Peyer's patch (tissue), 4 donors: ENCODE measurements around the gene ZGPAT. TPM values are rescaled to one million over a fixed set of nuclear protein-coding genes. Genes with fewer than 3 reads are reported as not detected.

Experiments used
- DNase-seq, 3 donors: peaks; one replicate each; pipeline ENCODE4 v3.0.0-alpha.2; 2017 to 2019
- H3K27ac ChIP-seq, 4 donors: fragments of 200-600 bp; sonication (generic); one replicate each; pipeline ENCODE4 v1.5.1; 2016 to 2019
- H3K27me3 ChIP-seq, 2 donors: fragments of 200-600 bp; sonication (generic); one replicate each; pipeline ENCODE4 v1.5.1; 2019
- H3K36me3 ChIP-seq, 3 donors: fragments of 200-600 bp; sonication (generic); one replicate each; pipeline ENCODE4 v1.5.1; 2016 to 2019
- H3K4me1 ChIP-seq, 4 donors: fragments of 200-600 bp; sonication (generic); one replicate each; pipeline ENCODE4 v1.5.1; 2016 to 2019
- H3K4me3 ChIP-seq, 4 donors: fragments of 200-600 bp; sonication (generic); 1 replicate in 3 of 4; 2 replicates in 1 of 4; pipeline ENCODE4 v1.5.1; 2016 to 2019; ENCODE audit warnings: mild to moderate bottlenecking in 1 of 4
- H3K9me3 ChIP-seq, 4 donors: fragments of 200-600 bp; sonication (generic); one replicate each; pipeline ENCODE4 v1.5.1; 2016 to 2019; ENCODE audit warnings: mild to moderate bottlenecking in 1 of 4
- POLR2A ChIP-seq, 2 donors: fragments of 450-650 bp; IDR thresholded peaks; one replicate each; pipeline ENCODE4 v1.5.1; 2017; ENCODE audit warnings: antibody characterized with exemption in 2 of 2, mild to moderate bottlenecking in 2 of 2, moderate library complexity in 2 of 2
- total RNA-seq, 4 donors: library from RNA; depleted of rRNA; stranded (reverse); fragments of >200 nt; gene quantifications; one replicate each; pipeline ENCODE4 v1.1.0, GENCODE V29; 2016
- TF ChIP-seq, protein P1 (sequence below), 6 experiments: fragments of 450-650 bp in 4 of 6; fragments of 200-600 bp in 2 of 6; sonication (generic) in 1 of 6; IDR thresholded peaks; one replicate each; pipeline ENCODE4 v1.5.1; 2017 to 2019; ENCODE audit warnings: antibody characterized with exemption in 6 of 6, mild to moderate bottlenecking in 3 of 6, moderate library complexity in 1 of 6

The ZGPAT gene
- total RNA-seq, 4 donors from 2014 or later = 48.9 to 67.7 (median 54.7) TPM

DNA sequence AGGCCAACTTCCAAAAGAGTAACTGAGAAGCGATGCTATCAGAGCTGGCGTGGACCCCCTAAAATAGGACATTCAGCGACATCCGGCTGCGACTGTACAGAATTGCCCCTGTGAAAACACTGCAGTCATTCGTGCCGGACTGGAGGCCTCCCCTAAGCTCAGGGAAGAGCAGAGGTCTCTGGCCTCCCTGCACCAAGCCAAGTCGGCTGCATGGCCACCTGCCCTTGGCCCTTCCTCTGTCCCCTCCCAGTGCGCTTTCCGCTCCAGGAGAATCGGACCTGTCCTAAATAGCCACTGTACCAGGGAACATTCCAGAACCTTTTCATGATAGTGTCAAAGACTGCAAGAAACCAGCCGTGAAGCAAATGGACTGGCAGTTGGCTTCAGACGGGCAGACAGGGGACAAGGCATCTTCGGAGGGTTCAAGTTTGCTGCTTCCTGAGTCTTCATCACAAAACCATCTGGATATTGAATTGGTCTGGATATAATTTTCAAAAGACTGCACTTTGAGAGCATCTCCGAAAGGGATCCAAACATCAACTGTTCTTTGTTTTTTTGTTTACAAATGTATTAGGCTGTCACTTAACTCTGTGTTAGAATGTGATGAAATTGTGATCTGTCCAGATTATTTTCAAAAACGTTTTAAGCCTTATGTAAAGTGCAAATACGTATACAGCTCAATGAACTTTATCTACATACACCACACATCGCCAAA, 48.3 kb downstream of the ZGPAT start:
- TF ChIP-seq, protein P1, sequence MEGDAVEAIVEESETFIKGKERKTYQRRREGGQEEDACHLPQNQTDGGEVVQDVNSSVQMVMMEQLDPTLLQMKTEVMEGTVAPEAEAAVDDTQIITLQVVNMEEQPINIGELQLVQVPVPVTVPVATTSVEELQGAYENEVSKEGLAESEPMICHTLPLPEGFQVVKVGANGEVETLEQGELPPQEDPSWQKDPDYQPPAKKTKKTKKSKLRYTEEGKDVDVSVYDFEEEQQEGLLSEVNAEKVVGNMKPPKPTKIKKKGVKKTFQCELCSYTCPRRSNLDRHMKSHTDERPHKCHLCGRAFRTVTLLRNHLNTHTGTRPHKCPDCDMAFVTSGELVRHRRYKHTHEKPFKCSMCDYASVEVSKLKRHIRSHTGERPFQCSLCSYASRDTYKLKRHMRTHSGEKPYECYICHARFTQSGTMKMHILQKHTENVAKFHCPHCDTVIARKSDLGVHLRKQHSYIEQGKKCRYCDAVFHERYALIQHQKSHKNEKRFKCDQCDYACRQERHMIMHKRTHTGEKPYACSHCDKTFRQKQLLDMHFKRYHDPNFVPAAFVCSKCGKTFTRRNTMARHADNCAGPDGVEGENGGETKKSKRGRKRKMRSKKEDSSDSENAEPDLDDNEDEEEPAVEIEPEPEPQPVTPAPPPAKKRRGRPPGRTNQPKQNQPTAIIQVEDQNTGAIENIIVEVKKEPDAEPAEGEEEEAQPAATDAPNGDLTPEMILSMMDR (IDR thresholded peaks at IDR 0.05) = no peak
- no peak for TF ChIP-seq POLR2A (IDR thresholded peaks at IDR 0.05)
- no peaks in the 10 kb centered on the region for H3K9me3 ChIP-seq
- no peaks in the 10 kb centered on the region for H3K36me3 ChIP-seq
- no peak for DNase-seq
- H3K4me3 ChIP-seq = no peak overlapping the region
- no peaks in the 10 kb centered on the region for H3K4me1 ChIP-seq
- no peak overlapping the region for H3K27ac ChIP-seq
- no peaks in the 10 kb centered on the region for H3K27me3 ChIP-seq

DNA sequence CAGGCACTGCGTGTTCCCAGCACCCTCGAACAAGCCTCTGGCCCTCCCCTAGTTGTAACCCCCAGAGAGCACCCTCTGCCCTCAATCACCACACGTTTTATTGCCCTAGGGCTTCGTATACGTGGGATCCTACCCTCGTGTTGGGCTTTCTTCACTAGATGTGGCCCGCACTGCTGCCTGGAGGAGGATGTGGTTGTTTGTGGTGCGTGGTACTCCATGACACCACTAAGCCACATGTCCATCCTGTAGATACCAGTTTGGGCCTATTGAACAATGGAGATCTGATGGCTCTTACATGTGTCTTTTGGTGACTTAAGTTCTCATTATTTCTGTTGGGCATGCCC, 48.8 kb downstream of the ZGPAT start:
- Histone ChIP-seq H3K27me3 (no peaks in the 10 kb centered on the region), H3K4me3 (no peak overlapping the region), H3K36me3 (no peaks in the 10 kb centered on the region), H3K9me3 (no peaks in the 10 kb centered on the region), H3K27ac (no peak overlapping the region), H3K4me1 (no peaks in the 10 kb centered on the region)
- TF ChIP-seq, protein P1 (IDR thresholded peaks at IDR 0.05) = no peak
- TF ChIP-seq POLR2A (IDR thresholded peaks at IDR 0.05) = no peak
- DNase-seq = no peak

DNA sequence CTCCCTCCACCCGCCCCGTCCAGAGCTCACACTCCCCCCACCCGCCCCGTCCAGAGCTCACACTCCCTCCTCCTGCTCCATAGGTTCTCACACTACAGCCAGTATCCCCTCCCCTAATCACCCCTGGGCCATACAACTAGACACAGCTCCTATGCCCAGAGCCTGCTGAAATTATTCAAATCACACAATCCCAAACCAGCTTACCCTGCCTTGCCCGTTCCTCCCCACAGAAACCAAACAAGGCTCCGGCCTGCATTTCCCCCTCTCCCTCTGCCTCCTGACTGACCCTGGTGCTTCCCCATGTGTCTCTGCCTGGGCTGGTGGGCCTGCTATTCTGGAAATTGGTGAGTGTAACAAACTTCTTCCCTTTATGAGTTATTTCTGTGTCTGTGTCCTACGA, 50.3 kb downstream of the ZGPAT start:
- H3K36me3 ChIP-seq = no peaks in the 10 kb centered on the region
- no peaks in the 10 kb centered on the region for H3K4me1 ChIP-seq
- no peaks in the 10 kb centered on the region for H3K27me3 ChIP-seq
- H3K4me3 ChIP-seq = no peak overlapping the region
- no peak overlapping the region for H3K27ac ChIP-seq
- no peak for DNase-seq
- no peaks in the 10 kb centered on the region for H3K9me3 ChIP-seq
- no peak for TF ChIP-seq POLR2A (IDR thresholded peaks at IDR 0.05)

DNA sequence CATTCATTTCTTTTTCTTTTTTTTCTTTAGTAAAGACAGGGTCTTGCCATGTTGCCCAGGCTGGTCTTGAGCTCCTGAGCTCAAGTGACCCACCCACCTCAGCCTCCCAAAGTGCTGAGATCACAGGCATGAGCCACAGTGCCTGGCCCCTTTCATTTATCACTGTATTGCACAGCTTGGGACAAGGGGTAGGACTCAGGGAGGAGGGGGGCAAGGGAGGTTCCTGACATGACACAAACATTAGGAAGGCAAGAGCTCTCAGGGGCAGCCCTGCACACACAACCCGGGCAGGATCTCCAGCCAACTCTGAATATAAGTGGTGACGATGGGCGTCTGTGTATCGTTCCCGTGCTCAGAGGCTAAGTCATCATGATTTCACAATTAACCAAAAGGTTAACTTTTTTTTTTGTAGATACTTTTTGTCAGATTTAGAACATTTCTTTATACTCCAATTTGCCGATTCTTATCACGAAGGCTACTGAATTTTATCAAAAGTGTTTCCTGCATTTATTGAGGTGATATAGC, 51.6 kb downstream of the ZGPAT start:
- TF ChIP-seq, protein P1 (IDR thresholded peaks at IDR 0.05) = no peak
- no peak for TF ChIP-seq POLR2A (IDR thresholded peaks at IDR 0.05)
- Histone ChIP-seq H3K4me1 (no peaks in the 10 kb centered on the region), H3K4me3 (no peak overlapping the region), H3K36me3 (no peaks in the 10 kb centered on the region), H3K27ac (no peak overlapping the region), H3K27me3 (no peaks in the 10 kb centered on the region), H3K9me3 (no peaks in the 10 kb centered on the region)
- DNase-seq = no peak

DNA sequence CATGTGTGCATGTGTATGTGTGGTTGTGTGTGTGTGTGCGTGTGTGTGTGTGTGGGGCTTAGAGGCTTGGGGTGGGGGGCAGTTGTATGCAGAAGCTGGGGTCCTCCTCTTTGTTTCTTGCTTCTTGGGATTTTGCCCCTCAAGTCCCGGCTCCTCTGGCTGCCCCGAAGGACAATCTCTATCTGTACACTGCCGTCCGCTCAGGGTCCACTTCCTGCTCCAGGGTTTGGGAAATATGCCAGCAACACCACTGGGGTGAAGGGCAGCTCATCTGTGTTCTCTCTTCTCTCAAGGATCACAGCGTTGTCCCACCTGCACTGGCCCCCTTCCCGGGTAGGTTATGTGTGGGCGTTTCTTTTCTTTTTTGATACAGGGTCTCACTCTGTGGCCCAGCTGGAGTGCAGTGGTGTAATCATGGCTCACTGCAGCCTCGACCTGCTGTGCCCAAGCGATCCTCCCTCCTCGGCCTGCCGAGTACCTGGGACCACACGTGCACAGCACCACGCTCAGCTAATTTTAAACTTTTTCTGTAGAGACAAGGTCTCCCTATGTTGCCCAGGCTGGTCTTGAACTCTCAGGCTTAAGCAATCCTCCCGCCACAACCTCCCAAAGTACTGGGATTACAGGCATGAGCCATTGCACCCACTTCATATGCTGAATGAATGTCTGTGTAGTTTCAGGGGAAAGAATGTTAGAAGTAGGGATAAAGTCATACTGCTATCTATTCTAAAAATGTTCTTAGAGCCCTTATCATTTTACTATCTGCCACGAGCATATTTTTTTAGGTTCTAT, 57.4 kb downstream of the ZGPAT start:
- no peaks in the 10 kb centered on the region for H3K27me3 ChIP-seq
- H3K9me3 ChIP-seq = no peaks in the 10 kb centered on the region
- DNase-seq = no peak
- no peaks in the 10 kb centered on the region for H3K4me1 ChIP-seq
- H3K36me3 ChIP-seq = peaks cover 0 to 4% (median 0%) of the 10 kb centered on the region in 3 donors
- no peak overlapping the region for H3K27ac ChIP-seq
- H3K4me3 ChIP-seq = no peak overlapping the region
- TF ChIP-seq, protein P1 (IDR thresholded peaks at IDR 0.05) = no peak
- no peak for TF ChIP-seq POLR2A (IDR thresholded peaks at IDR 0.05)

DNA sequence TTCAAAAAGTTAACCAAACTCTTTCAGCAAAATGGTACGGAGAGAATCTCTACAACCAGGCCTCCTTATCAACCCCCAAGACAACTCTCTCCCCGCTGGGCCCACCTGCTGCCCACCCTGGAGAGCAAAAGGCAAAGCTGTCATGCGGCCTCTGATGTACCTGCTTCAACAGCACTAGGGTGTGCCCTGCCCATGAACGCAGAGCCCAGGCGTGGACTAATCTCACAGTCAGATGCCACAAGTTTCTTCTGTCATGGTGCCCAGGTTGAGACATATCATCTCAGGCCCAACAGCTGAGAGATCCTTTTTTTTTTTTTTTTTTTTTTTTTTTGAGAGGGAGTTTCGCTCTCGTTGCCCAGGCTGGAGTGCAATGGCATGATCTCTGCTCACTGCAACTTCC, 58.1 kb downstream of the ZGPAT start:
- Histone ChIP-seq H3K4me1 (no peaks in the 10 kb centered on the region), H3K9me3 (no peaks in the 10 kb centered on the region), H3K36me3 (peaks cover 0 to 4% (median 0%) of the 10 kb centered on the region in 3 donors), H3K27ac (no peak overlapping the region), H3K4me3 (no peak overlapping the region), H3K27me3 (no peaks in the 10 kb centered on the region)
- no peak for DNase-seq
- TF ChIP-seq, protein P1 (IDR thresholded peaks at IDR 0.05) = no peak
- TF ChIP-seq POLR2A (IDR thresholded peaks at IDR 0.05) = no peak
